K562 (cell line): ENCODE measurements around the gene RPL38. TPM values are rescaled to one million over a fixed set of nuclear protein-coding genes. Genes with fewer than 3 reads are reported as not detected.

ENCODE experiments used
- ATF2 ChIP-seq: sonication (generic); formaldehyde crosslinking; IDR thresholded peaks from 2 replicates; pipeline ENCODE4 v1.8.1; 2022; ENCODE audit warnings: missing genetic modification reagents
- ETV5 ChIP-seq: sonication (generic); formaldehyde crosslinking; IDR thresholded peaks from 2 replicates; pipeline ENCODE4 v1.4.0; 2020; ENCODE audit warnings: low read depth, mild to moderate bottlenecking, missing genetic modification reagents
- HNRNPLL ChIP-seq: fragments of 200-400 bp; formaldehyde crosslinking; IDR thresholded peaks from 2 replicates; pipeline ENCODE4 v1.6.1; 2017; ENCODE audit warnings: low read length, low read depth, mild to moderate bottlenecking; ENCODE audit not compliant: poor library complexity, severe bottlenecking
- KDM1A ChIP-seq, 2 experiments: fragments of 450-650 bp; IDR thresholded peaks; 2 replicates each; pipeline ENCODE4 v1.6.1; 2016; ENCODE audit warnings: mild to moderate bottlenecking in 2 of 2
- NFYB ChIP-seq: IDR thresholded peaks from 2 replicates; pipeline ENCODE4 v1.6.1; 2011; ENCODE audit warnings: mild to moderate bottlenecking, moderate library complexity; ENCODE audit not compliant: insufficient read length; ENCODE audit errors: extremely low read depth
- PHB ChIP-seq: fragments of 250-450 bp; sonication (Bioruptor Pico); IDR thresholded peaks from 2 replicates; pipeline ENCODE4 v1.5.0; 2021
- PTRF ChIP-seq: fragments of 450-650 bp; IDR thresholded peaks from 2 replicates; pipeline ENCODE4 v1.6.1; 2016; ENCODE audit warnings: mild to moderate bottlenecking, missing genetic modification characterization, missing compliant biosample characterization
- RAD51 ChIP-seq: fragments of 450-650 bp; IDR thresholded peaks from 2 replicates; pipeline ENCODE4 v1.7.1; 2016; ENCODE audit warnings: low read depth, mild to moderate bottlenecking, borderline replicate concordance
- RFX7 ChIP-seq: fragments of 250-450 bp; sonication (Bioruptor Pico); IDR thresholded peaks from 2 replicates; pipeline ENCODE4 v1.5.1; 2021; ENCODE audit warnings: mild to moderate bottlenecking
- RNF2 ChIP-seq: sonication (generic); IDR thresholded peaks from 2 replicates; pipeline ENCODE4 v1.6.1; 2016
- ZNF232 ChIP-seq: sonication (generic); formaldehyde crosslinking; IDR thresholded peaks from 2 replicates; pipeline ENCODE4 v1.8.0; 2022; ENCODE audit warnings: mild to moderate bottlenecking, missing genetic modification reagents
- ZNF239 ChIP-seq: fragments of 250-450 bp; sonication (Bioruptor Pico); IDR thresholded peaks from 2 replicates; pipeline ENCODE4 v1.4.0; 2020; ENCODE audit warnings: mild to moderate bottlenecking
- ZNF431 ChIP-seq: sonication (generic); formaldehyde crosslinking; IDR thresholded peaks from 2 replicates; pipeline ENCODE4 v1.8.0; 2022; ENCODE audit warnings: mild to moderate bottlenecking, missing genetic modification reagents
- polyA plus RNA-seq, 8 experiments: library from polyadenylated mRNA; depleted of rRNA in 4 of 8; stranded (reverse) in 5 of 8; unstranded in 3 of 8; fragments of >200 nt; fragmentation: Nextera tagmentation in 2 of 8; fragmentation: Illumina TruSeq in 1 of 8; extraction: Ambion mirVana in 2 of 8; extraction: Trizol in 1 of 8; gene quantifications; 2 replicates each; pipeline versions ENCODE4 v1.2.1 to v1.2.3, GENCODE V29; 2011 to 2014; ENCODE audit warnings: inconsistent platforms in 1 of 8, missing spikeins in 1 of 8
- total RNA-seq, 7 experiments: library from RNA; depleted of rRNA in 6 of 7; stranded (reverse); fragments of >200 nt in 6 of 7; fragmentation: Illumina TruSeq in 2 of 7; extraction: Trizol in 2 of 7; gene quantifications; 2 replicates each; pipeline versions ENCODE4 v1.2.1 to v1.2.3, GENCODE V29; 2011 to 2021; ENCODE audit warnings: low replicate concordance in 1 of 7
- TF ChIP-seq, protein P1 (sequence below): IDR thresholded peaks from 2 replicates; pipeline ENCODE4 v1.6.1; 2014; ENCODE audit warnings: antibody characterized with exemption
- TF ChIP-seq, protein P2 (sequence below): fragments of 450-650 bp; IDR thresholded peaks from 2 replicates; pipeline ENCODE4 v1.6.1; 2016; ENCODE audit warnings: low read depth, mild to moderate bottlenecking, moderate library complexity
- TF ChIP-seq, protein P3 (sequence below), 2 experiments: fragments of 450-650 bp; IDR thresholded peaks; 2 replicates each; pipeline ENCODE4 v1.6.1; 2016
- TF ChIP-seq, protein P4 (sequence below): fragments of 250-450 bp; sonication (Bioruptor Pico); IDR thresholded peaks from 2 replicates; pipeline ENCODE4 v1.5.0; 2022; ENCODE audit warnings: mild to moderate bottlenecking
- TF ChIP-seq, protein P5 (sequence below): fragments of 250-450 bp; sonication (Bioruptor Pico); IDR thresholded peaks from 2 replicates; pipeline ENCODE4 v1.8.0; 2022; ENCODE audit warnings: moderate library complexity, mild to moderate bottlenecking, inconsistent platforms

Gene RPL38
- total and polyA plus RNA-seq, 9 of the 15 experiments (the other 6 are each of a cell fraction or from before 2014, with no cell fraction given): 1,224 to 3,864 (median 1,939) TPM

DNA sequence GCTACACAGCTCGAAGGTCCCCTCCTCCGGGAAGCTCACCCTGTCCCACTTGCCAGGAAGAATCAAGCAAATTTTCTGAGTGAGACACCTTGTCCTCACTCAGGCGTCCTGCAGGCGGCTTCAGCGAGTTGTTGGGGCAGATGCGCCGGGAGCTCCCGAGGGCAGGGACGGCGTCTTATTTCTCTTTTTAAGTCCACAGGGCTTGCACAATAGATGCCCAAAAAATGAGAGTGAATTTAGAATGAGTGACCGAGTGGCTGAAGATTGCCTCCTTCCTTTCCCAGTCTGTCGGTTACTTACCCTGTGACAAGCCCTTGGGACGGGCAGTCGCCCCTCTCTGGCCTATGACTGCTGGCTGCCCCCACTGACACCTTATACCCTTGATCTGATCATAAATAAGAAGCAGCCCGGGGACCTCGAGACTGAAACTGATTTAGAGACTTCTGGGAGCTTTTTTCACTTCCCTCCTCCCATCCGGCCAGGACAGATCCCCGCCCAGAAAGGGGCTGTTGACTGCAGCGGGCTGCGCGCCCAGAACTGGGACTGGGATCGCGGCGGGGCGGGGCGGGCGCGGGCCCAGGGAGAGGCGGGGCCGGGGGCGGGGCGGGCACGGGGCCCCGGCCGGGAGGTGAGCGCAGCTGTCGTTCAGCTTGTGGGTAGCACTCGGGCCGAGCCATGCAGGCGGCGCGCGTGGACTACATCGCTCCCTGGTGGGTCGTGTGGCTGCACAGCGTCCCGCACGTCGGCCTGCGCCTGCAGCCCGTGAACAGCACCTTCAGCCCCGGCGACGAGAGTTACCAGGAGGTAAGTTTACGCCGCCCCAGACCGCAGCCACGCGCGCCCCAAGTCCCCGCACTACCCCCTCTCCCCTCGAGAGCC lies 9.7 kb downstream of the RPL38 start, which contains the start of gene TTYH2 (continued):
- TF ChIP-seq, protein P1, sequence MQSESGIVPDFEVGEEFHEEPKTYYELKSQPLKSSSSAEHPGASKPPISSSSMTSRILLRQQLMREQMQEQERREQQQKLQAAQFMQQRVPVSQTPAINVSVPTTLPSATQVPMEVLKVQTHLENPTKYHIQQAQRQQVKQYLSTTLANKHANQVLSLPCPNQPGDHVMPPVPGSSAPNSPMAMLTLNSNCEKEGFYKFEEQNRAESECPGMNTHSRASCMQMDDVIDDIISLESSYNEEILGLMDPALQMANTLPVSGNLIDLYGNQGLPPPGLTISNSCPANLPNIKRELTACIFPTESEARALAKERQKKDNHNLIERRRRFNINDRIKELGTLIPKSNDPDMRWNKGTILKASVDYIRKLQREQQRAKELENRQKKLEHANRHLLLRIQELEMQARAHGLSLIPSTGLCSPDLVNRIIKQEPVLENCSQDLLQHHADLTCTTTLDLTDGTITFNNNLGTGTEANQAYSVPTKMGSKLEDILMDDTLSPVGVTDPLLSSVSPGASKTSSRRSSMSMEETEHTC: no peak
- TF ChIP-seq ZNF239 (CRISPR knock-in tag) (no peak), KDM1A (IDR thresholded peaks at IDR 0.05) (peak in 1 of 2 experiments; percentile 23; a peak in 2 of 4 replicates), PTRF (tag) (no peak), ZNF431 (CRISPR knock-in tag) (no peak), RFX7 (no peak), NFYB (no peak), PHB (CRISPR knock-in tag) (no peak), ETV5 (CRISPR knock-in tag) (no peak), HNRNPLL (no peak), ZNF232 (no peak), RNF2 (no peak), RAD51 (no peak), ATF2 (no peak)
- TF ChIP-seq, protein P2, sequence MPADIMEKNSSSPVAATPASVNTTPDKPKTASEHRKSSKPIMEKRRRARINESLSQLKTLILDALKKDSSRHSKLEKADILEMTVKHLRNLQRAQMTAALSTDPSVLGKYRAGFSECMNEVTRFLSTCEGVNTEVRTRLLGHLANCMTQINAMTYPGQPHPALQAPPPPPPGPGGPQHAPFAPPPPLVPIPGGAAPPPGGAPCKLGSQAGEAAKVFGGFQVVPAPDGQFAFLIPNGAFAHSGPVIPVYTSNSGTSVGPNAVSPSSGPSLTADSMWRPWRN: no peak
- TF ChIP-seq, protein P3, sequence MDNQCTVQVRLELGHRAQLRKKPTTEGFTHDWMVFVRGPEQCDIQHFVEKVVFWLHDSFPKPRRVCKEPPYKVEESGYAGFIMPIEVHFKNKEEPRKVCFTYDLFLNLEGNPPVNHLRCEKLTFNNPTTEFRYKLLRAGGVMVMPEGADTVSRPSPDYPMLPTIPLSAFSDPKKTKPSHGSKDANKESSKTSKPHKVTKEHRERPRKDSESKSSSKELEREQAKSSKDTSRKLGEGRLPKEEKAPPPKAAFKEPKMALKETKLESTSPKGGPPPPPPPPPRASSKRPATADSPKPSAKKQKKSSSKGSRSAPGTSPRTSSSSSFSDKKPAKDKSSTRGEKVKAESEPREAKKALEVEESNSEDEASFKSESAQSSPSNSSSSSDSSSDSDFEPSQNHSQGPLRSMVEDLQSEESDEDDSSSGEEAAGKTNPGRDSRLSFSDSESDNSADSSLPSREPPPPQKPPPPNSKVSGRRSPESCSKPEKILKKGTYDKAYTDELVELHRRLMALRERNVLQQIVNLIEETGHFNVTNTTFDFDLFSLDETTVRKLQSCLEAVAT (IDR thresholded peaks at IDR 0.05): no peak
- TF ChIP-seq, protein P4, sequence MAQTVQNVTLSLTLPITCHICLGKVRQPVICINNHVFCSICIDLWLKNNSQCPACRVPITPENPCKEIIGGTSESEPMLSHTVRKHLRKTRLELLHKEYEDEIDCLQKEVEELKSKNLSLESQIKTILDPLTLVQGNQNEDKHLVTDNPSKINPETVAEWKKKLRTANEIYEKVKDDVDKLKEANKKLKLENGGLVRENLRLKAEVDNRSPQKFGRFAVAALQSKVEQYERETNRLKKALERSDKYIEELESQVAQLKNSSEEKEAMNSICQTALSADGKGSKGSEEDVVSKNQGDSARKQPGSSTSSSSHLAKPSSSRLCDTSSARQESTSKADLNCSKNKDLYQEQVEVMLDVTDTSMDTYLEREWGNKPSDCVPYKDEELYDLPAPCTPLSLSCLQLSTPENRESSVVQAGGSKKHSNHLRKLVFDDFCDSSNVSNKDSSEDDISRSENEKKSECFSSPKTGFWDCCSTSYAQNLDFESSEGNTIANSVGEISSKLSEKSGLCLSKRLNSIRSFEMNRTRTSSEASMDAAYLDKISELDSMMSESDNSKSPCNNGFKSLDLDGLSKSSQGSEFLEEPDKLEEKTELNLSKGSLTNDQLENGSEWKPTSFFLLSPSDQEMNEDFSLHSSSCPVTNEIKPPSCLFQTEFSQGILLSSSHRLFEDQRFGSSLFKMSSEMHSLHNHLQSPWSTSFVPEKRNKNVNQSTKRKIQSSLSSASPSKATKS (CRISPR knock-in tag): no peak
- TF ChIP-seq, protein P5, sequence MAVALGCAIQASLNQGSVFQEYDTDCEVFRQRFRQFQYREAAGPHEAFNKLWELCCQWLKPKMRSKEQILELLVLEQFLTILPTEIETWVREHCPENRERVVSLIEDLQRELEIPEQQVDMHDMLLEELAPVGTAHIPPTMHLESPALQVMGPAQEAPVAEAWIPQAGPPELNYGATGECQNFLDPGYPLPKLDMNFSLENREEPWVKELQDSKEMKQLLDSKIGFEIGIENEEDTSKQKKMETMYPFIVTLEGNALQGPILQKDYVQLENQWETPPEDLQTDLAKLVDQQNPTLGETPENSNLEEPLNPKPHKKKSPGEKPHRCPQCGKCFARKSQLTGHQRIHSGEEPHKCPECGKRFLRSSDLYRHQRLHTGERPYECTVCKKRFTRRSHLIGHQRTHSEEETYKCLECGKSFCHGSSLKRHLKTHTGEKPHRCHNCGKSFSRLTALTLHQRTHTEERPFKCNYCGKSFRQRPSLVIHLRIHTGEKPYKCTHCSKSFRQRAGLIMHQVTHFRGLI: no peak
